HG03175 (cell line): ENCODE measurements around the gene TOP3B.

Source experiments
- ATAC-seq: cut with Tn5 transposase; IDR thresholded peaks from one replicate; pipeline ENCODE4 v1.9.1; 2021; ENCODE audit warnings: mild to moderate bottlenecking, moderate library complexity; ENCODE audit not compliant: unreplicated experiment

The TOP3B gene

DNA sequence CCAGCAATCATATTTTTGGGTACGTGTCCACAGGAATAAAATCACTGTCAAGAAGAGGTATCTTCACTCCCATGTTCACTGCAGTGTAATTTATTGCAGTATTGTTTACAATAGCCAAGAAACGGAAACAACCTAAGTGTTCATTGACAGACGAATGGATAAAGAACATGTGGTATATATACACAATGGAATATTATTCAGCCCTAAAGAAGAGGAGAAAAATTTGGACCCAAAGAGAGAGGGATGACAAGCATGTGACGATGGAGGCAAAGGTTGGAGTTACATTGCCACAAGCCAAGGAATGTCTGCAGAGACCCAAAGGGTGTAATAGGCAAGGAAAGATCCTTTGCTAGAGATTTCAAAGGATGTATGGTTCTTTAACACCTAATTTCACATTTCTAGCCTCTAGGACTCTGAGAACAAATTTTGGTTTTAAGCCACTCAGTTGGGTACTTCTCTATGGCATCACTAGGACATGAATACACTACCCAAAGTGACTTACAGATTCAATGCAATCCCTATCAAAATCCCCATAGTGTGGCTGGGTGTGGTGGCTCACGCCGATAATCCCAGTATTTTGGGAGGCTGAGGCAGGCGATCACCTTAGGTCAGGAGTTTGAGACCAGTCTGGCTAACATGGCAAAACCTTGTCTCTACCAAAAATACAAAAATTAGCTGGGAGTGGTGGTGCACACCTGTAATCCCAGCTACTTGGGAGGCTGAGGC lies 31.1 kb upstream of the TOP3B start:
- no peak for ATAC-seq

DNA sequence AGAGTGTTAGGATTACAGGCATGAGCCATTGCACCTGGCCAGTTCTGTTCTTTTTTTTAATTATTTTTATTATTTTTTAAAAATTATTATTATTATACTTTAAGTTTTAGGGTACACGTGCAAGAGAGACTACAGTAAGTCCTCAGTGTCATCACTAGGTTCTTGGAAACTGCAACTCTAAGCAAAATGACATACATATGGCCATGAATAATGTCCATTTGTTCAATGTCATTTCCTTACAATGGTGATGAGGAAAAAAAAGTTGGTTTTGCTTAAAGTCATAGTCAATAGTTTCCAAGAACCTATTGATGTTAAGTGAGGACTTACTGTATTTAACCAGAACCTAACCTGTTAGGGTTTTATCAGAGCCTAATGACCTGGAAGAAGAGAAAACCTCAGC lies 29.4 kb upstream of the TOP3B start:
- ATAC-seq: no peak

DNA sequence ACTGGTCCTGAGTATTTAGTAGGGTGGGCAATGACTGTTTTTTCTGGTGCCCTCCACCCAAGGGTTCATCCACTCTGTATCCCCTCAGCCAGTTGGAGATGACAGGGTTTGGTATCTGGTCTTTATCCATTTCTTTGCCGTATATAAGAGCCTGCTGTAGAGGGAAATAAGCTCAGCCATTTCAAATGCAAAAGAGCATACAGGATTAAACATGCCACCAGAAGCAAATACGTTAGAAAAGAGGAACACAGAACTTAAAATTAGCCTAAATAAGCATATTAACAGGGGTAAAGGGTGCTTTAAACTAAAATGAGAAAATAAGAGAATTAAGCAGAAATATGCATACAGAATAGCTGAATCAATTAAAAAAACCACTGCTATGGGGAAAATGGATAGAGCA lies 27.8 kb upstream of the TOP3B start:
- no peak for ATAC-seq

DNA sequence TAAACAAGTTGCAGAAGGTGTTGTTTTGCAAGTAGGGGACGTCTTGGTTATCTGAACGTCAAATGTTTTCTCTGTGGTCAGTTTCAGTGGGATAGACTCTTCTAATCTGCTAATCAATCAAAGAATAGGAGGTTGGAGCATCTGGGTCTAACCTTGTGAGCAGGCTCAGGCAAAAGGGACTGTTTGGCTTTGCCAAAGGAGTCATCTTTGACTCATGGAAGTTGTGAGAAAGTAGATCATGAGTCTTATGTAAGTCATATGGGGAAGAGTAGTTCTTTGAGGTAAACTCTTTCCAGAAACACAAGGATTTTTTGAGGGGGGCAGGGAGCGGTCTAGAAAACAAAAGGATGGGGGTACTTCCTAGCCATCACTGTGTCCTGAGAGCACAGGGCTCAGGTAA lies 27.1 kb upstream of the TOP3B start:
- ATAC-seq: no peak

DNA sequence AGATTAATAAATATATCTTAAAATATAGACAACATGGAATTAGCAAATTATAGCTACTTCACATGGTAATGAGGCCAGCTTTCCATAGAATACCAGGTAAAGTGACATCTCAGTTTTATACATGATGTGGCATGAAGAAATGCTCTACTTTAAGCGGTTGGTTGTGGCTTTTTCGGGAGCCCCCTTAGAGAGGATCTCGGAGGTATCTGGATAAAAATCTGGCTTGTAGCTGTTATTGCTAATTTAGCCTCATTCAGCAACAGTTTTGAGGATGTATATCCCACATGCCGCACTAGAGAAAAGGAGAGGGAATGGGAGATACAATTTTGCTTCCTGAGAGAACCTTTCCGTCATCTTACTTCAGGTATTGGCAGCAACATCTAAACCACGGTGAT lies 24.0 kb upstream of the TOP3B start:
- ATAC-seq: no peak

DNA sequence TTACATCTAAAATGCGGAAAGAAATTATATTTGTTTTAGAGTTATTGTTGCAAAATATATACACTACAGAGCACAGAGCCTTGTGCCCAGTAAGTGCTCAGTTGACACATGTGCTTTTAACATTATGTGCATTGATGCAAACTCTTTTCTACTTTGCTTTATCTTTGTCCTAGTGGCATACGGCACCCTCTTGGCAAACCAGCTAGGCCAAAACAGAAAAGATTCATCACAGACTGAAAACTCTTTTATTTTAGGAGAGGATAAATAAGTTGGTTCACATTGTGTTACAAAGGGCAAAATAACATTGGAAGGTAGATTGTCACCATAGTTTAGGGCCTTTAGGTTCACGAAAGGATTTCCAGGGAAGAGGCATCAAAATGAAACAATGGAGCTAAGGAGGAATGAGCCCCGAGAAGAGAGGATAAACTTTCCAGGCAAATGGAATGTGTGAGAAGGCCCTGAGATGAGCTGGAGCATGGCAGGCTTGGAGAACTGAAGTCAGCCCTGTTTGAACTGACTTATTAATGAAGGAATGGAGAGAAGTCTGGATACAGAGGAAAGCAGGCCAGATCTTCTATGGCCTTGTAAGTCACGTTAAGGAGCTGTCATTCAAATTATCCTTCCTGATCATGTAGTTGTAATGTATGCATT lies 23.5 kb upstream of the TOP3B start:
- no peak for ATAC-seq

DNA sequence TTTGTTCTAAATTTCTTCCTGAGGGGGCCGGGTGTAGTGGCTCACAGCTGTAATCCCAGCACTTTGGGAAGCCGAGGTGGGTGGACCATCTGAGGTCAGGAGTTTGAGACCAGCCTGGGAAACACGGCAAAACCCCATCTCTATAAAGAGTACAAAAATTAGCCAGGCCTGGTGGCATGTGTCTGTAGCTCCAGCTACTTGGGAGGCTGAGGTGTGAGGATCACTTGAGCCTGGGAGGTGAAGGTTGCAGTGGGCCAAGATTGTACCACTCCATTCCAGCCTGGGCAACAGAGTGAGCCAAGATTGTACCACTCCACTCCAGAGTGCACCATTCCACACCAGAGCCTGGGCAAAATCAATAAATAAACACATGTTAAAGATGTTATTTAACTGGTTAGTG lies 20.6 kb upstream of the TOP3B start:
- ATAC-seq: no peak

DNA sequence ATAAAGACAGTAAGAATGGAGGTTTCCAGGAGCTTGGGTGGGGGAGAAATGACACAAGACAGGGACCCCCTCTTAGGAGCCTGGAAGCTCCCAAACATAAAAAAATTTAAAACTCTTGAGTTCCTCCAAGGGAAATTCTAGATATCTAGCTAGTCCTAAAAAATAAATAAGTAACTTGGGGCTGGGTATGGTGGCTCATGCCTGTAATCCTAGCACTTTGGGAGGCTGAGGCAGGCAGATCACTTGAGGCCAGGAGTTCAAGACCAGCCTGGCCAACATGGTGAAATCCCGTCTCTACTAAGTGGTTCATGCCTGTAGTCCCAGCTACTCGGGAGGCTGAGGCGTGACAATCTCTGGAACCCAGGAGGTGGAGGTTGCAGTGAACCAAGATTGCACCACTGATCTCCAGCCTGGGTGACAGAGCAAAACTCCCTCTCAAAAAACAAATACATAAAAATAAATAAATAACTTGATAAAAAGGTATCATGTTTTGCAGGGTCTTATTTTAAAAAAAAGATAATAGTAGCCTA lies 20.0 kb upstream of the TOP3B start:
- no peak for ATAC-seq

DNA sequence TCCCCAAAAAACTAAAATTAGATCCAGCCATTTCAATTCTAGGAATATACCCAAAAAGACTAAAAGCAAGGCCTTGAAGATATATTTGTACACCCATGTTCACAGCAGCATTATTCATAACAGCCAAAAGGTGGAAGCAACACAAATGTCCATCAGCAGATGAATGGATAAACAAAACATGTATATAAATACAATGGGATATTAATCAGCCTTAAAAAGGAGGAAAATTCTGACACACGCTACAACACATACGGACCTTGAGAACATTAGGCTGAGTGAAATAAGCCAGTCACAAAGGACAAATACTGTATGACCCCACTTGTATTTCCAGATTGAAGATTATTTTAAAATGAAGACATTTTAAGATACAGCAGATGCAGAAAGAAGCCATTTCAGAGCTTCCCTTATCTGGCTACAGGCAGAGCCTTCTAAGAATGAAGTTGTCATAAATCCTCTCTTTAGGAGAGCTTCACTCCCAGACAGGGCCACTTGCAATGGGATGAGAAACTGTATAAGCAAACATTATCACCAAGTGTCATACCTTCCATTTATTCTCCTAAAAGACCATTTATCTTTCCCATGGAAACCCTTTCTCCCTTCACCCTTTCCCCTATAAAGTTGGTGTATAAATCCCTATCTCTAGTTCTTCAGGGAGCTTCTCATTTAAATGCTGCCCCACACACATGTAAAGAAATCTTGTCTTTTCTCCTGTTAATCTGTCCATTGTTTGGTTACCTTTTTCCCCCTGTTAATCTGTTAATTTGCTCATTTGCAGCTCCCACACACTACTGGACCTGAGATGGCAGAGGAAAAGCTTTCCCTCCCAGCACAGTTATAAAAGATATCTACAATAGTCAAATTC lies 19.3 kb upstream of the TOP3B start:
- ATAC-seq: no peak

DNA sequence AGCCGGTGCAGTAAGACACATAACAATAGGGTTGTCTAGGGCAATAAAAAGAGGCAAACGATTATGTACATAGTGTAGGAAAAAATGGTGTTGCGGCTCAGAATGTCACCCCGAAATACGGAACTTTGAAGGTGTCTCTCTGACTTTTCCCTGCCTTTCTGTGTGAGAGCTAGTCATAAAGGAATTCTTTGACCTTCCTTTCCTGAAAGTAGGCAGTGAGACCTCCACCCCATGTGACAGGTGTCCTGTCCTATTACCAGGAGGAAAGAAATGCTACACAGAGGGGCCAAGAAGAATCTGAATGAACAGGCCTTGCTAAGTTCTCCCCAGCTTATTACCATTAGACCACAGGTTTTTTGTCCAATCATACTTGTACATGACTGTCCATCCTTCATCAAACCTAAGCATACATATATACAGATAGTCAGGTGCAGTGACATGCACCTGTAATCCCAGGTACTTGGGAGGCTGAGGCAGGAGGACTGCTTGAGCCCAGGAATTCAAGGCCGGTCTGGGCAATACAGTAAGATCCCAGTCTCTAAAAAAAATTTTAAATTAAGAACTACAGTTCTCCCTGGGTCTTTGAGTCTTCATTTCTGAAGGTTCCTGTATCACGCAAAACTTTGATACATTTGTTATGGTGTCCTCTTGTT lies 16.1 kb upstream of the TOP3B start:
- no peak for ATAC-seq

DNA sequence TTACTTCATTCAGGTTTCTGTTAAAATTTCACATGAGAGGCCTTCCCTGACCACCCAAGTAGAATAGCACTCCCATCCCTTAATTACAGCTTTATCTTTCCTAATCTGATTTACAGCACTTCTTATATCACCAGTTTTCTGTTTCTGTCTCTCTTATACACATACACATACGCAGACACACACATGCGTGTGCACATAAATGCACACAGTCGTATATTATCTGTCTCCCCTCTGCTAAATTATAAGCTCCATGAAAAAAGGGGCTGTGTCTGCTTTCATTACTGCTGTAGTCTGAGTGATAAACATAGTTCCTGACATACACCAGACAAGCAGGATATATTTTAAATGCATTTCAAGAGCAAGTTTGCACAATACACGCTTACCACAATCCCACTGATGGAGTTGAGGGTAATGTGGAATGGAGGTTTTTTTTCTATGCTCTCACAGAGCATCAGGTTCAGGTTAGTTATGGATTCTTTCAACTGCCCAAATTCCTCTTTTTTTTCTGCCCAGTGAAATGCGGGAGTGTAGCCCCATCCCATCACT lies 13.7 kb upstream of the TOP3B start:
- ATAC-seq: no peak

DNA sequence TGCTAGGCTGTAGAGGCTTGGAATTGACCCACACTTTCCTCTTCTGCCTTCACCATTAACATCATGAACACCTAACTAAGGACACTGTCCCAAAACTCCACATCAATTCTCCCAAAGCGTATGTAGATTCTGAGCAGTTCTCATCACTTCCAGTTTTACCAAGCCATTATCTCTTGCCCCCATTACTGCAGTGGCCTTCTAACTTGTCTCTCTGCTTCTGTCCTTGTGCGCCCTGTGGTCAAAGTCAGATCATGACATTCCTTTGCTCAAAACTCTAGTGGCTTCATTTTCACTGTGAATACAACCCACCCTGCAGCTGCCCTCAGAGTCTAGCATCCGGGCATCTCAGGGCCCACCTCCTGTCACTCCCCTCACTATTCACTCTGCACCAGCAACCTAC lies 13.1 kb upstream of the TOP3B start:
- ATAC-seq: no peak

DNA sequence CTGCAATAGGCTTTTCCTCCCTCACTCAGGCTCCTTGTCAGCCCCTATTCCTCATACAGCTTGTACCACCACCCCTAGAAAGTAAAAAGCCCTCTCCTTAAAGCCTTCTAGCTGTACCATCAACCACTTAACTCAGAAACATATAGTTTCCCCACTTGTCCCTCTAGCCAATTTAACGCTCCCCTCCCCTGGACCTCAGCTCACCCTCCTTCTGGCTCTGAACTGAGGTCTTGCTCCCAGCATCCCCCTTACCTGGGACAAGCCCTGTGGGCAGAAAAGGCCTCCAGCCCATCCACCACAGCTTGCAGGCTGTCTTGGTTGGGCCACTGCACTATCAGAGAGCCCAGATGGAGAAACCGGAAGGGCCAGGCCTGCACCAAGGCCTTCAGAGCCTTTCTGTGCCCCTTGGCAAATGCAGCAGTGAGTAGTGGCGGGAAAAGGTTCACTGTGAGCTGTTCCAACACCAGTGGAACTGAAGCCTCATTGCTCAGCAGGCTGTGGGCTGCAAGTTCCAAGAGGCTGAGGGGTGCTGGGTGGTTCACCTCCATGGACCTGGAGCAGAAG lies 12.4 kb upstream of the TOP3B start:
- no peak for ATAC-seq

DNA sequence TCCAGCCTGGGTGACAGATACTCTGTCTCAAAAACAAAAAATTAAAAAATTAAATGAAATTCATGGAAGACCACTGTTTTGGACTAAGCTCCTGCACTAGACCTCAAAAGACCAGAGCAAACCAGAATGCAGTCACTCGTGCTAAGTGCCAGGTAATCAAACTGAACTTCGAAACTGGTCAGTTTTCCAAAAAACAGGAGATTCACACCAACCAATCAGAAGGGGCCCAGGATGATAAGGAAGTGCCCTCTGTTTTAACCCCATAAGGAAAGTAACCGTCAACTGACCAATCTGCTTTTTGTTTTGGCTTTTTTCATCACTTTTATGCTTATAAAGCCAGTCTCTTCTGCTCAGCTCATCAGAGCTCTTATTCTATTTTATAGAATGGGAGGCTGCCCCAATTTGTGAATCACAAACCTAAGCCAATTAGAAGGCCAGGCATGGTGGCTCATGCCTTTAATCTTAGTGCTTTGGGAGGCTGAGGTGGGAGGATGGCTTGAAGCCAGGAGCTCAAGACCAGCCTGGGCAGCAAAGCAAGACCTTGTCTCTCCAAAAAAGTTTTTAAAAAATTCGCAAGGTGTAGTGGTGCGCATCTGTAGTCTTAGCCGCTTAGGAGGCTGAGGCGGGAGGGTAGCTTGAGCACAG lies 10.1 kb upstream of the TOP3B start:
- no peak for ATAC-seq

DNA sequence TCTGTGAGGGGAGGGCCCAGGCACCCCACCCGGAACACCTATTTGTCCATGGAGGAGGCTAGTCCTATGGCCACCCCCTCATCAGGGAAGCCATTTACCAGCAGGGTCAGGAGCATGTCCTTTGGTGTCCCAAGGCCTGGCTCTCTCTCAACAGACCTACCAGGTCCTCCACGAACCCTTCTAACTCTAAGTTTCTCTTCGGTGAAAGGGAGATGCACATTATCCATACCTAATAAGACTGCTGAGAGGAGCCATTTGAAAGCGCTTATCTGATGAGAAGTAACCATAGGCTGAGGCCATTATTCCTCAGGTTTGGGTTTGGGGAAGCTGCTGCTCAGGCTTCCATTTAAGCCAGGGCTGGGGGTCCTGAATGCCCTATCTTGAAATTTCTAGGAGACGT lies 9.2 kb upstream of the TOP3B start:
- no peak for ATAC-seq

DNA sequence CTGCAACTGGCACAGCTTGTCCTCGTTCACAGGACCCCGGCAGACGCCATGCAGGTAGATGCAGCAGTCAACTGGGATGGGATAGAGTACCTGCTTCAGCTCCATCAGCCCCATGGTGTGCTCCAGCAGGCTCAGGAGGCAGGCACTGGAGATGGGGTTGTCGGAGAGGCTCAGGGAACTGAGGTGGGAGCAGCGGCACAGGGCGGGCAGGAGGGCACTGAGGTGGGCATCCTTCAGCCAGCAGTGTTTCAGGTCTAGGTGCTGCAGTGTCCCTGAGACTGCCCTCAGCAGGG lies 8.7 kb upstream of the TOP3B start:
- ATAC-seq: no peak

DNA sequence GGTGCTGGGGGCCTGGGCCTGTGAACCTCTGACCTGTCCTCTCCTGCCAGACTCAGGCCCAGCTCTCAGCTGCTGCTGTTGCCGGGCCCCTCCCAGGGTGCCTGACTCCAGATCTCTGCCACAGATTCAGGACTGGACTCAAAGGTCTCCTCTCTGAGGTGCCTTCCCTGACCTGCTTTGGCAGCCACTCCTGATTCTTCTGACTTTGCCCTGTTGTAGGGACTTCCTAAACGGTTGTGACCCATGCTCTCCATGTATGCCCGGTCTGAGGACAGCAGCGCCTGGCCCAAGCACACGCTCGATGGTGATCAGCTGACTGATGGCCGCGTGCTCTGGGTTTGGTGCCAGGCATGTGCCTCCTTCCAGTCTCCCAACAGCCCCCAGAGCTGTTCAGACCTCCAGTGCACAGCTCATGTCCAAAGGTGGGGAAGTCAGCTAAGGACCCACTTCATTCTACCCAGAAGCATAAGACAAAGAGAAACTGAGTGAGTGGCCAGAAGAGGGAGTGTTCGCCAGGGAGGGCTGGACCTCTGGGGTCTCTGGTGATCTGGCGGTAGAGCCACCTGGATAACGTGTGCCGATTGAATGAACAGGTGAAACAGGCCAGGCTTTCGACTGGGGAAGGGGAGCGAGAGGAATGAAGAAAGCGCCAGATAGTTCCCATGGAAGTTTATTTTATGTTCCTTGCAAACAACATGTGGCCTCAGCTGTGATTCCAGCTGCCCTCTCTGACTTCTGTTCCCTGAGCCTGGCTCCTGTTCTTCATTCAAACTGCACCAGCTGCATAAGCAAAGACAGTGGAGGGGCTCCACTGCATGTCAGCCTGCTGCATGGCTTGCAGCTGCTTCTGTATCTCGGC lies 8.1 kb upstream of the TOP3B start:
- no peak for ATAC-seq

DNA sequence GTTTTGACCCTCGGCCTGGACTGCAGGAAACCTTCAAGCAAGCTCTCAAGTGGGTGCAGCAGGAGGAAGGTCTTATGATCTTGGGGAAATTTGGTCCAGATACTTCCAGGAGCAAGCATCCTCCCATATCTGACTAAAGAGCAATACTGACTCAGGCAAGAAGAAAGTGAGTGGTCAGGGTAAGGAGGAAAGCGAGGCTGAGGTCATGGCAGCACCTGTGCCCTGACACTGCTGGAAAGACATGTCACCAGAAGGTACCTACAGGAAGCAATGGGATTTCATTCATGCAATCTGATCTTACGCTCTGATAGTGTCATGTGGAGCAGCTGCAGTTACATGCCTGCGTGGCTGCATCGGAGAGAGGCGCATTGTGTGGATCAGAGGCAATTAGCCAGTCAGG lies 6.5 kb upstream of the TOP3B start:
- ATAC-seq: no peak

DNA sequence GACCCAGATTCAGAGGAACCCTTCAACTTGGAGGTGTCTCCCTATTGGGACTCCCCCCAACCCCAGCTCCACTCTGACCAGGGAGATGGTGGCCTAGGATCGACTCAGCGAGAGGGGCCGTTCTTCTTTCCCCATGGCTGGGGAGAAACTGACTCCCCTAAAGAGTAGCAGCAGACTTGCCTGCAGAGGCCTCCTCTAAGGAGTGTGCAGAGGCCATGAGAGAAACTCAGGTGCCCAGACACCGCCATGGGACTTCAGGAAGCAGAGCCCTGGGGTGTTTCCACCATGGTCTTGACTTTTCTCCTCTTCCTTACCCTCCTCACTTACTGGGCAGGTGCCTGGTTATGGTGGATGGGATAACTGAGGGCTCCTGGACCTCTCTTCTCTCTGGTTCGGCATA lies 2.6 kb upstream of the TOP3B start:
- no peak for ATAC-seq
